Caki2 (cell line): ENCODE measurements around the gene NGEF. TPM values are rescaled to one million over a fixed set of nuclear protein-coding genes. Genes with fewer than 3 reads are reported as not detected.
A peak's percentile ranks its signal among the peaks of the same experiment; 100 is the strongest.
"Not testable (repeated sequence)": the region's sequence is repeated elsewhere in the genome, so short reads cannot be mapped to it uniquely, and the experiment has no call there.

ENCODE experiments used
- DNase-seq: peaks from one replicate; pipeline ENCODE4 v3.0.0-alpha.2; 2015; ENCODE audit warnings: low read depth
- in situ Hi-C: cut with HindIII; loops from 2 replicates; pipeline ENCODE4 v1.10.0; 2016; ENCODE audit warnings: low sequenced_read_pairs, low pct_unique_long_range_greater_than_20kb, mixed read lengths
- total RNA-seq: library from RNA; depleted of rRNA; stranded (reverse); fragments of >200 nt; shearing (Covaris generic); gene quantifications from 2 replicates; pipeline ENCODE4 v1.2.3, GENCODE V29; 2014; ENCODE audit warnings: low replicate concordance

The NGEF gene
- total RNA-seq, 1 experiment from 2014 or later, result 72.6 TPM

DNA sequence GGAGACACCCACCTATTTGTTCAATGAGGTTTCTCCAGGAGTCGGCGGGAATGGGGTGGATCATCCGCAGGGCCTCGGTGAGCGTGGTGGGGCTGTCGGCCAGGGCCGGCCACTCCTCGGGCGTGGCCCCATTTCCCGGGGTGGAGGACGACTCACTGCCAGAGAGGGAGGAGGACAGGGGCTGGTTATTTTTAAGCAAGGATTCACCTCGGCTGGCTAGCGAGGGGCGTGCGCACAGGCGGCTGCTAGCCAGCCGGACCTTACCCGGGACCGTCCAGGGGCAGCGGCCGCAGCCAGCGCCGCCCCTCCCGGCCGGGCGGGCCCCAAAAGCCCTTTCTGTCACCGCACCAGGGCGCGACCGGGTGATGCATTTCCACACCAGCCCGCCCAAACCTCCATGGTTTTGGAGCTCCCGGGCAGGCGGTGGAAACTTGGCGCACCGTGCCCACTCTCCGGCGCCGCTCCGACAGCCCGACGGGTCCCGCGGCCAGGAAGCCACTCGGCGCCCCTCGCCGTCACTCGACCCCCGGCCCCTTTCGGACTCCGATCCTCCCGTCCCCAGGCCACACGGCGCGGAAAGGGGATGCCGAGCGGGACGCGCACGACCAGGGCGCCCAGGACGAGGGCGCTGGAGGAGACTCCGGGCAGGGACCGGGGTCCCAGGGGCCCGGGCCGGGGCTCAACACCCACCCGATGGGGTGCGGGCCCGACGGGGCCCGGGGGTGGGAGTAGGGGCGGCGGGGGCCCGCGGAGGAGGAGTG lies 85.8 kb downstream of the NGEF start:
- no peak for DNase-seq
- in situ Hi-C loops, result no loop called here

DNA sequence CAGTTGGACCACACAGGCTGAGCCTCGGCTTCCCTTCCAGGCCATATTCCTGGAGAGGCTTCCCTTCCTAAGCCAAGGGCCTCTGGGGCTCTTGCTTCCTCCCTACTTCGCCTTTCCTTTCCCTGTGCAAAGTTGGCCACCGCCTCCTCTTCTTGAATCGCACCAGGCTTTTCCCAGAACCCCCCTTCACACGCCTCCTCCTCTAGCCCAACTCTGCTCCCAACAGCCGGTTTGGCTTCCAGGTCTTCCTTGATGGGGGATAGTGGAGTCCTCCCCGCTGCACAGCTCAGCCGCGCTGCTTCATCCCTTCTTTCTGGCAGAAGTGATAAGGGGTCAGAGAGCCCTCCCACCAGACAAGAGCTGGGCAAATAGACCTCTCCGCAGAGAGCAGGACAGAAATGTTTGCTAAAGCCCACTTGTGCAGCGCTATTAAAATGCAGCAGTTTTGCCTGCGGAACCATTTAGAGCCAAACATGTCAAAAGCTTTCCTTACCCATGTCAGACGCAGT lies 86.6 kb downstream of the NGEF start:
- no peak for DNase-seq
- in situ Hi-C loops, result no loop called here

DNA sequence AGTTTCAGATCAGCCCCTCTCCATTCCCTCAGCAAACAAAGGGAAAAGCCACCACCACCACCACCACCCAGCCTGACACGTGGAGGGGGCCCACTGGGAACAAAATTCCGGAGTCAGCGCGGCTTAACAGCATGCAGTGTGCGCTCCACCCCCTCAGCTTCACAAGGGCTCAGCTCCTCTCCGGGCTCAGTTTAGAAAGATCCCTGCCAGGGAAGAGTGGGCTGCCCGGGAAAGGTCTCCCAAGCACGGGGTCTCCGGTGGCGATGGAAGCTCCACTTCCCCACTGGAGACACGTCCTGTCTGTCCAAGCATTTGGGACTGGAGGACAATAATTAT lies 87.3 kb downstream of the NGEF start:
- DNase-seq, result no peak
- in situ Hi-C loops, result no loop called here

DNA sequence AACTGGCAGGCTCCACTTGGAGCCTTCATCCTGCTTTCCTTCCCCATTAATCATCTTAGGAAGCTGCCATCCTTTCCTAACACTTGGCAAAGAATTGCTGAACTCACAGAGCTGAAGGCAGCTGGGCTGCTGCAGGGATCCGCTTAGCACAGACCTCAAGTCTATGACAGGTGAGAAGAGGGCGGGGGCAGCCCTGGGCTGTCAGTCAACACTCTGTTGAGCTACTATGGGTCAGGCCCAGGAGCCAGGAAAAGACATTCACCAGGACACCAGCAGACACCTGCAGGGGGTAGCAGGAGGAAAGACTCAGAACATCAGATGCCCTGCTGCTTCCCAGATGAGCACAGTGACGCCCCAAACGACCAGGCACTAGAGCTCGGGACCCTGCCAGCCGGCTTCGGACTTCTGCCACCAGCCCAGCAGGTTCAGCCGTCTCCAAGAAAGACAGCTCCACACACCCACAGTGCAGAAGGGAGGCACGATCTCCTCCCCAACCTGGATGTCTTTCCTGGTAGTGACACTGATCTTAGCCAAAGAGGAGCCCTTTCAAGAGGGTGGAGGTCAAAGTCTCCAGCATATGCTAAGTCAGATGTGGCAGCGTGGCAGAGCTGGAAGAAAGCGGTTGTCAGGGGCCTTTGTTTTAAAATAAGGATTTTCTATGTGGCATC lies 87.8 kb downstream of the NGEF start:
- DNase-seq, result no peak
- in situ Hi-C loops, result no loop called here

DNA sequence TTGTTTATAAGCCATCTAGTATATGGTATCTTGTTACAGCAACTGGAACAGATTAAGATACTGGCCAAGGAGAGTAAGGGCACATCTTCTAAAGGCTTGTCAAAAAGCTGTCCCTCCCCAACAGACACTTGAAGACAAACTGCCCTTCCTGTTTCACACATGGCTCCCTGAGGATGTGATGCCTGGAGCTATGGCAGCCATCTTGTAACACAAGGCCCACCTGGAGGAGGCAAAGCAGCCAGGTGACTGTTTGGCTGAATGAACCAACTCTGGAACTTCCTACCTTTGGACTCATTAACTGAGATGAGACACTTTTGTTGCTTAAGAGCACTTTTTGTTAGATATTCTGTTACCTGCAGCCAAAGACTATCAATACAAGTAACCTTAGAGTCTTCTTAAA lies 88.6 kb downstream of the NGEF start:
- in situ Hi-C loops, result no loop called here
- DNase-seq, result no peak

DNA sequence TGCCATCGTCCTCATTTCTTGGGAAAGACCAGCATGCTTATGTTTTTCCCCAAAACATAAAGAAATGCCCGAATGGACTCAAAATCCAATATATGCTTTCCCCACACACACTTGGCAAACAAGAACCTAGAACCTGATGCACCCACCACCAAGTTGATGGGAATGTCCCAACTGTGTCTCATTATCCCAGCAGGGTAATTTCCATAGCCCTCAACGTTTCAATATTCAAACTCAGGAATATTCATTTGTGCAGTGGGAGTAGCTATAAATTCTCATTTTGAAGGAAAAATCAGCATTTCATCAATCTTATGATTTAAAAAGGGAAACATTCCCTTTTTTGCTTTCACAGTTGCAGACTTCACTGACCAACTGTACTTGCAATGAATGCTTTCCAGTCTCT lies 92.3 kb downstream of the NGEF start:
- in situ Hi-C loops, result no loop called here
- no peak for DNase-seq

DNA sequence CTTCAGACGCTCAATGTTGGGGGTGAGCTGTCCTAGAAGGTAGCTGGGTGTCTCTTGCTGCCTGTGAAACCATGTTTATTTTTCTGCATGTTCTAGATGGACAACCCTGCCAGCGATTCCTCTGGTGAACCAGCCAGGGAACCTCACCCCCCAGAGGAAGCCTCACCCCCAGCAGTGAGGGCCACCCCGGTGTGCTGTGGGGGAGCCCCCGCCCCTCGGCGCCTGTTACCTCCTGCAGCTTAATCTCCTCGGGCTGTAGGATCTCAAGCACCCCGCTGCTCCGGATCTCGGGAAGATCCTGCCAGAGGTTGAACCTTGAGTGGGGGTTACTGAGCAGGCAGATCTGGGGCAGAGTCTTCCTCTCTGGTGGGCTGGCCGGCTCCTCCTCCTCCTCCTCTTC lies 93.0 kb downstream of the NGEF start:
- DNase-seq, result no peak
- in situ Hi-C loops, result no loop called here

DNA sequence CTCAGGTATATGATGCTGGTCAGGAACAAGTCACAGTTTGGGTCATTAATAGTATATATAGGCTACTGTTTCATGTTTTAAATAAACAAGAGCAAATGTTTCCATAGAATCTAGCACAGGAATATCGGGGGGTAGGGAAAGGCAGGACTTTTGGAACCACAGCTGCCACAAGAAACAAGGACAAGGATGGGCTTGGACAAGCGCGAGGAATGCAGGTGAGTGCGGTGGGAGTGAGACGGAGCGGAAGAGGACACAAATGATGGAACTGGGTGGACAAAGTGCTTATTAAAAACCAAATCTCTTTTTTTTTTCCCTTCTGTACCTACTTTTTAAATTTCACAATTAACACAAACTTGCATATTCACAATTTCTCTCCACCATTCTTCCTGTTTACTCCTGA lies 93.9 kb downstream of the NGEF start:
- in situ Hi-C loops, result no loop called here

DNA sequence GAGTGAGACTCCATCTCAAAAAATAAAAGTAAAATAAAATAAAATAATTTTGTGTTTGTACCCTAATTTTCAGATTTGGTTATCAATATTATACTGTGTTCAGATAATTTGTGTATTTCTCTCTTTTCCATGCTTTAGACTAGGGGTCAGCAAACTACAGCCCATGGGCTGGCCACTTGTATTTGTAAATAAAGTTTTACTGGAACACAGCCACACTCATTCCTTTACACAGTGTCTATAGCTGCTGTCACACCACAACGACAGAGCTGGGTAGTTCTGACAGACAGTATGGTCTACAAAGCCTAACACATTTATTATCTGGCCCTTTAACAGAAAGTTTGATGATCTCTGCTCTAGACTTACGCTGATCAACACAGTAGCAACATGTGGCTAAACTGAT lies 99.2 kb downstream of the NGEF start:
- DNase-seq, result no peak
- in situ Hi-C loops, result no loop called here

More for the DNA sequence above, 93.9 kb downstream of the NGEF start:
- DNase-seq, result peak; percentile 16

DNA sequence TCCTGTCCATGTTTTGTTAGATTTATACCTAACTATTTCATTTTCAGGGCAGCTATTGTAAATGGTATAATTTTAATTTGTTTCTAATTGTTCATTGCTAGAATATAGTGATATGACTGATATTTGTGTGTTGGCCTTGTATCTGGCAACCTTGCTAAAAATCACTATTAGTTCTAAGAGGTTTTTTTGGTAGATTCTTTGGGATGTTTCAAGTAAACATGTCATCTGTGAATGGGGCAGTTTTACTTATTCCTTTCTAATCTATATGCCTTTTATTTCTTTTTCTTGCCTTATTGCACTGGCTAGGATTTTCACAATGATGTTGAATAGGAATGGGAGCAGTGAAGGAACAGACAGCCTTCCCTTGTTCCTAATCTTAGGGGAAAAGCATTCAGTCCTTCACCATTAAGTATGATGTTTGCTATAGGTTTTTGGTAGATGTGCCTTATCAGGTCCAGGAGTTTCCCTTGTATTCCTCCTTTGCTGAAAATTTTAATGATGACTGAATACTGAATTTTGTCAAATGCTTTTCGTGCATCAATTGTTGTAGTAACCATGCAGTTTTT lies 101.3 kb downstream of the NGEF start:
- in situ Hi-C loops, result no loop called here

DNA sequence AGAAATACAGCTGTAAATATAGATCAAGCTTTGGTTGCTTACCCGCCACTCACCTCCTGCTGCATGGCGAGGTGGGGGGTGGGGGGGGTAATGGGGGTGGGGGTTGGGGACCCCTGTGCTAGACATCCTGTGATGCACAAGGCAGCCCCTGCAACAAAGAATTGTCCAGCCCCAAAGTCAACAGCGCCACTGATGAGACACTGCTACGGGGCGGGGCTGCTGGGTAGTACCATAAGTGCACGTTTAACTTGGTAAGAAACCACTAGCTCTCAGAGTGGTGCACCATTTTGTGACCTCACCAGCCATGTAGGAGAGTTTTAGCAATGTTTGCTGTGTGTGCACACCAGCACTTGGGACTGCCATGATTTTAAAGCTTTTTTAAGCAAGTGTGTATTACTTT lies 102.7 kb downstream of the NGEF start:
- DNase-seq, result no peak
- in situ Hi-C loops, result no loop called here

More for the DNA sequence above, 101.3 kb downstream of the NGEF start:
- DNase-seq, result no peak

DNA sequence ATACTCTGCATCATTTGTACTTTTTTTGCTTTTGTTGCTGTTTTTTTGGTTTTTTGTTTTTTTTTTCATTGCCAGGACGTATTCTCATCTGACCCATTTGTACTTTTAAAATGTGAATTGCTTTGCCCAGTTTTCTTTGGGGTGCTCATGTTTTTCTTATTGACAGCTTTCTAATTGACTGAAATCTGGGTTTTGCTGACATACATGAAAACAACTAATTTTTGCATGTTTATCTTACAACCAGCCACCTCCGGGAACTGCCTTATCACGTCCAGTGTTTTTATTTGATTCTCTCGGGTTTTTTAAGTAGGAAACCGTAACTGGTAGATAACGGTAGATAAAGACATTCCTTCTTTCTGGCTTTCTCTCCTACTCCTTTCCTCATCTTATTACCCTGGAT lies 104.4 kb downstream of the NGEF start:
- in situ Hi-C loops, result no loop called here
- DNase-seq, result no peak

DNA sequence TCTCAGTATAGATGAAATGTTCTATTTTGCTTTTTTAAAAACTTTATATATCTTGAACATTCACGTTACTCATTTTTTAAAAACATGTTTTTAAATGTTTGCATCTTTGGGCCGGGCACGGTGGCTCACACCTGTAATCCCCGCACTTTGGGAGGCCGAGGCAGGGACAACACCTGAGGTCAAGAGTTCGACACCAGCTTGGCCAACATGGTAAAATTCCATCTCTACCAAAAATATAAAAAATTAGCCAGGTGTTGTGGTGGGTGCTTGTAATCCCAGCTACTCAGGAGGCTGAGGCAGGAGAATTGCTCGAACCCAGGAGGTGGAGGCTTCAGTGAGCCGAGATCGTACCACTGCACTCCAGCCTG lies 105.4 kb downstream of the NGEF start:
- in situ Hi-C loops, DNase-seq: not testable (repeated sequence)

DNA sequence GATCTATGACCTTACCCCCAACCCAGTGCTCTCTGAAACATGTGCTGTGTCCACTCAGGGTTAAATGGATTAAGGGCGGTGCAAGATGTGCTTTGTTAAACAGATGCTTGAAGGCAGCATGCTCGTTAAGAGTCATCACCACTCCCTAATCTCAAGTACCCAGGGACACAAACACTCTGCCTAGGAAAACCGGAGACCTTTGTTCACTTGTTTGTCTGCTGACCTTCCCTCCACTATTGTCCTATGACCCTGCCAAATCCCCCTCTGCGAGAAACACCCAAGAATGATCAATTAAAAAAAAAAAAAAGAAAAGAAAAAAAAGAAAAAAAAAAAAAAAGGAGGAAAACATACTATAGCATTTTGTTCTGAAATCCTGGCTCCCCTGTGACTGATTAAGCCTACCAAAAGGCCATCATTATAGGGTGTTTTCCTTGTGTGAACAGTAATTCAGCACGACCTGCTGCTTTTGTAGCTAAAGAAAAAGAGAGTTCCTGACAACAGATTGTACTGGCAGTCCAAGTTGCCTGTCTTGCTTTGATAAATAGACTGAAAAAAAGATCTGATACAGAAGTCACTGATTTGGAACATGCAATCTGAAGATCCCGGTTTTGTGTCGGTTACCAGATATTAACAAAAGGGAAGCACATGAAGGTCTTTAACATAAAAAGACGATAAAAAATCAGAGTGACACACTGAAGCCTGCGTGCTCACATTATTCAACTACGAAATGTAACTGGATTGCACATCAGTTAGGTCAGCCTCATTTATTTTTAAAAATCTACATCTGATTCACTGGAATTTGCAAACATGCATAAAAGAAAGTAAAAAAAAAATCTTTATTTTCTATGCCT lies 106.0 kb downstream of the NGEF start:
- DNase-seq, in situ Hi-C loops: not testable (repeated sequence)

DNA sequence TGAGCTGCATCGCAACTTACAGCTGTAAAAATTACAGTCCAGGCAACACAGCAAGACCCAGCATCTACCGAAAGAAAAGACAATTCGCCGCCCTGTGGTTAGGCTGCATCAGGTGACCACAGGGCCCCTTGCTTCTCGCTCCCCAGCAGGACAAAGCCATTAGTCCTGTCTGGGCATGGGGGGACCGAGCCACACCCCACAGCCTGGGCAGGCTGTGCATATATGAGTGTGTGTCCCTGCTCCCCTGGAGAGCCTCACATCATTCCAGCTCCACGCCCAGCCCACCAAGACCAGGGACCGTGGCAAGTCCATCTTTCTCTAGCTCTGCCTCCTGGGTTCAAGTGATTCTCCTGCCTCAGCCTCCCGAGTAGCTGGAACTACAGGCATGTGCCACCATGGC lies 109.1 kb downstream of the NGEF start:
- in situ Hi-C loops, result no loop called here
- no peak for DNase-seq

DNA sequence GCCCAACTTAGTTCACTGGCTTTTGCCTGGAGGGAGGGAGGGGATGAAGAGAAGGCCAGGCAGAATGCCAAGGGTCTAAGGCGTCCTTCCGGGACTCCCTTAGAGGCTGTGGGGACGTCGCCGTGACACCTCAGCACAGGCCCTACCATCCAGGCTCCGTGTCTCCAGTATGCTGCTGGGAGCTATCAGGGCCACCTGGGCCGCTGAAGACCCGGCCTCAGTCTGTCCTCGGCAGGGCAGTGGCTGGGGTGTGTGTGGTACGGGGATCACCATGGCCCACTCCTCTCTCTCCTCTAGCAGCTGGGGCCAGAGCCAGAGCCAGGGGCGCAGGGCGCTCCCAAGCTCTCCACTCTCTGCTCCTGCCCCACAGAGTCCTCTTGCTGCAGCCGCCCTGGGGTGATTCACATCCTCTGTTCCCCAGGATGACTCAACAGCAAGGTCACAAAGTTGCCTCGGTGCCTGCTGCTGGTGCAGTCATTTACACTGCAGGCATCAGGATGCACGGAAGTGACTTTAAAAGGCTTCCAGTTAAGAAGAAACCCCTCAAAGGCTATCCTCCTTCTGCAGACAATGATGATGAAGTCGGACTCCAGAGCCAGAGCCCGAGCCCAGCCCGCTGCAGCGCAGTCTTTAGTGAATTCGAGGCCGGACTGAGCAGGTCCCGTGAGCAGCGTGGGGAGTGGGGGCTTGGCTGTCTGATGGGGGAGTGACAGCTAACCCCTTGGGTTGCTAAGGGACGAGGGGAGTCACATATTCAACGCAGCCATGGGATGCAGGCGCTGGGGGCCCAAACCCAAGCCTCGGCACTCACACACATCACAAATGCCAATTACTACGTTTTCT lies 111.1 kb downstream of the NGEF start:
- peak; percentile 77 for DNase-seq
- in situ Hi-C loops, result no loop called here

DNA sequence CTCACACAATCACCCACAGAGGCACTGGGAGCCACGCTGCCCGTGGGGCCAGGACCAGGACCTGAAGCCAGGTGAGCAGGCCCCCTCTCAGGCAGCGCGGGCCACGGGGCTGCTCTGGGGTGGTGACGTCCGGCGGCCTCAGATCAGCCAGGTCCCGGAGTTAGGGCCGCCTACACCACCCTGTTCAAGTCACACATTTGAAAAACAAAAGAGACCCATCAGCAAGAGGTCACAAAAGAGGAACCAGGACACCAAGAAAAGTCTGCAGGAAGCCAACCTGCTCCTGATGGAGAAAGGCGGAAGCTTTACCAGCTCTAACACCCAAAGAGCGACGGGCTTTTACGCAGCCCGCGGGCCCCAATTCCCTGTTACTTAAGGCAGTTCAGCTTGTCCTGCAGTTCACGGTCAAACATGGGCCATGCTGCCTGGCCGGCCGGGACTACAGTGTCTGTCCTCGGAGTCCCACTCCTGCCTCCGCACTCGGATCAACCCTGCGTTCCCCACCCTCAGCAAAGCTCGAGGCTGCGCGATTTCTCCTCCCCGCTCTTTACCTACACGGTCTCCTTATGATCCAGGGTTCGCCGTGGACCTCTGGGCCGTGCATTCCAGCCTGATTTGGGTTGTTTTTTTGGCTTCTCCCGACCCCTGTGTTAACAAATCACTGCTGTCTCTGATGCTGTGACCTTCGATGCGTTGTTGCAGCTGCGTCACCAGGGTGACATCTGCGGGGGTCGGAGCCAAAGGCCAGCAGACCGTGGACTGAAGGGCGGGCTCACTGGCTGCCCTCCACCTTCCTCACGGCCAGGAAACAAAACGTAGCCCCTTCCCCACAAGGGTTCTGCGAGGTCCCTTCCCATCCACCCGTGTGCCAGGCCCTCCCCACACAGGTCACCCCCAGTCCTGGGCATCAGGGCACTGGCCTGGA lies 112.0 kb downstream of the NGEF start:
- in situ Hi-C loops, result no loop called here
- DNase-seq, result no peak
